ENCODE data around the gene JUNB. TPM values are rescaled to one million over a fixed set of nuclear protein-coding genes. Genes with fewer than 3 reads are reported as not detected.
A peak's percentile ranks its signal among the peaks of the same experiment; 100 is the strongest.
"Not testable (repeated sequence)": the region's sequence is repeated elsewhere in the genome, so short reads cannot be mapped to it uniquely, and the experiment has no call there.

JUNB gene
- polyA plus RNA-seq, 4 donors, result 20.1 to 50.8 (median 38.2) TPM

DNA sequence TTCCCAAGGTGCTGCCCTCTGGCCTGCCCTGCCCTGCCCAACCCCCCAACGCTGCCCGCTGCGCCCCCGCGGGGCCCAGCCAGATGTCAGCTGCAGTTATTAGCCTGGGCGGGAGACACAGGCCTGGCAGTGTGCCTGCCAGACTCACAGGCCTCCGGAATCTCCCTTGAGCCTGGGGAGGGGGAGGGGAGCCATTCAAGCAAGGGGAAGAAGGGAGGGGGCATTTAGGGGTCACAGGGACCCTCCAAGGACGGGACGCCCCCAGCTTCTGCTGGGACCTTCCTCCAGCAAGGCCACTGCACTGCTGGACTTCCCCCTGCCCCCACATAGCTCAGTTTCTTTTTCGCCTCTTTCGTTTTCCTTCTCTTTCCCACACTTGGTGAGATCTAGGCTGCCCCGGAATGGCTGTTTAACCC lies 2.6 kb upstream of the JUNB start:
- no peak for DNase-seq (ENCODE audit: low read depth in 4 of 4, low spot score in 3 of 4)

DNA sequence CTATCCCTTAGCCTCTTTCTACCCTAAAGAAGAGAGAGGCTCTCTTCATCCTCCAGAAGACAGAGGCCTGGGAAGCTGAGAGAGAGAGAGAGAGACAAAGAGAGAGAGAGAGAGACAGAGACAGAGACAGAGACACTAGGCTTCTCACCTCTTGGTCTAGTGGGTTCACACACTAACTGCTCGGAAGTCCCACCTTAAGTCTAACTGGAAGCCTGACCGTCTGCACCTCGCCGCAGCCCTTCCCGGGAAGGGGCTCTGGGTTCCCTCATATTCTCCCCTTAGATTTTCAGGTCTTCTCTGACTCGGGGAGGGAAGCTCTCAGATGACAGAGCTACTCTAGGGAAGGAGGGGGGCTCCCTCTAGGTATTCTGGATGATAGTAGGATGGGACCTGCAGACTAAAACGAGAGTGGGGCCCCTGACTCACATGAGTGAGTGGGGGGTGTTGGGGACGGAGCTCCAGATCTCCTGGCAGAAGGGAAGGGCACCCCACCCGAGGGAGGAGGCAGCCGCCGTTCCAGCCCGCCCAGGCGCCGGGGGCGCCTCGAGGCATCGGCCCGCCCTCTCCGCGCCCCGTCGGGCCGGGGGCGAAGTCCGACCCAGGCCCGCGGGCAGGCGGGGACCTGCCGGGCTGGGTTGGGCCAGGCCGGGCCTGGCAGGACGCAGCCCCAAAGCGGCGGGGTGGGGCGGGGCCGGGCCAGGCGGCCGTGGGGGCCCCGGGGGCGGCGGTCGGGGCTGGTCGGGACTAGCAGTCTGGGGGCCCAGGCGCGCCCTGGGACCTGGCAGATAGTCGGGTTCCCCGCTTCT lies 2.0 kb upstream of the JUNB start:
- DNase-seq (ENCODE audit: low read depth in 4 of 4, low spot score in 3 of 4), result no peak

DNA sequence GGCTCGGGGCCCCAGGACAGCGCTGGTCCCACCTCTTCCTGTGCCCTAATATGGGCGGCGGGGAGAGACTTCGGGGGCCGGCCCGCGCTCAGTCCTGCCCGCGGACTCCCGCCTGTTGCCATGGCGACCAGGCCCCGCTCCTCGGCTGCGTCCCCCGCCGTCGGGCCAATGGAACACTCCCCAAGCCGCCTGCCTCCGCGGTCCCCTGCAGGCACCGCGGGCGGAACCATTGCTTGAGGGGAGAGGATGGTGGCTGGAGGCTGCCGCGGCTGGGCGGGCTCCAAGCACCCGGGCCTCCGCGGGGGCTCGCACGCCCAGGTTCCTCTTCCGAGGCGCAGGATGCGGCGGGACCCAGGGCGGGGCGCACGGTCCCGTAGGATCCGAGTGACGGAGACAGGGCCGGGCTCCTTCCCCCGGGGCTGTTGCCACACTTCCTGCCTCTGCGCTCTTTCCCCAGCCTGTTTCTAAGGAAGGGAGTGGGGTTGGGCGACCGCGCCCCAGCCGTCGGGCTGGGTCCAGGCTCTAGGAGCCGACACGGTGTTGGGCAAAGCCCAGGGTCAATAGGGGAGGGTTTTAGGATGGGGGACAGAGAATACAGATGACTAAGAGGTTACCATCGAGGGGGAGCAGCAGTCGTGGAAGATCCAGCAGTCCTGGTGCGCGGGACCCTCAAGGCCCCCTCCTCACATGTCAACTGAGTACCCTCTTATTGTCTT lies 1.2 kb upstream of the JUNB start:
- peak in 1 of 4 donors; percentile 89 for DNase-seq (ENCODE audit: low read depth in 4 of 4, low spot score in 3 of 4)

DNA sequence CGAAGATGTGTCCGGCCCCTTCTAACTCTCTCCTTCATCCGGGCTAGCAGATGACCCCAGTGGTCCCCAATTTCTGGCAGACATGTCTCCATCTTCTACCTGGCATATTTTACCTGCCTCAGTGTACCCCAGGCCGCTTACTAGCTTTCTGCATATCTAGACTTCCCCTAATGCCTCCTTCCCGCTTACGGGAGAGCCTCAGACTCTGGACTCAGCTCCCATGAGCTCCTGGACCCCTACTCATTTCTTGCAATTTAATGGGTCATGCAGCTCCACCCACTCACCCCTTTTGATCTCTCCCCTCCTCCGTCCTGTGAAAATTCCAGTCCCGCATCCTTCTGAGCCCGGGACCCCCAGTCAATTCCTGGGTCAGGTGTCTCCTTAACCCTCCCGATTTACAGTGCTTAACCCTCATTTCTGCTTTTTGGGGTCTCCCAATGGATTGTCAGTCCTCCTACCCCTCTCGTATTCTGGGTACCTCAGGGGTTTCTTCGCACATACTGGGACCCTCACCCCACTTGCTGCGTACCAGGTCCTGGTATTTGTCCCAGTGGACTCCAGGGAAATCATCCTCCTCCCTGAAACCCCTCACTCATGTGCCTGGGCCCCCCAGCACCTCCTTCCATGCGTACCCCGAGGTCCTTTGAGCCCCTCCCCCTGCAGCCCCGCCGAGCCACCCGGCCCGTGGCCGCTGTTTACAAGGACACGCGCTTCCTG lies 500 bp upstream of the JUNB start:
- no peak for DNase-seq (ENCODE audit: low read depth in 4 of 4, low spot score in 3 of 4)

DNA sequence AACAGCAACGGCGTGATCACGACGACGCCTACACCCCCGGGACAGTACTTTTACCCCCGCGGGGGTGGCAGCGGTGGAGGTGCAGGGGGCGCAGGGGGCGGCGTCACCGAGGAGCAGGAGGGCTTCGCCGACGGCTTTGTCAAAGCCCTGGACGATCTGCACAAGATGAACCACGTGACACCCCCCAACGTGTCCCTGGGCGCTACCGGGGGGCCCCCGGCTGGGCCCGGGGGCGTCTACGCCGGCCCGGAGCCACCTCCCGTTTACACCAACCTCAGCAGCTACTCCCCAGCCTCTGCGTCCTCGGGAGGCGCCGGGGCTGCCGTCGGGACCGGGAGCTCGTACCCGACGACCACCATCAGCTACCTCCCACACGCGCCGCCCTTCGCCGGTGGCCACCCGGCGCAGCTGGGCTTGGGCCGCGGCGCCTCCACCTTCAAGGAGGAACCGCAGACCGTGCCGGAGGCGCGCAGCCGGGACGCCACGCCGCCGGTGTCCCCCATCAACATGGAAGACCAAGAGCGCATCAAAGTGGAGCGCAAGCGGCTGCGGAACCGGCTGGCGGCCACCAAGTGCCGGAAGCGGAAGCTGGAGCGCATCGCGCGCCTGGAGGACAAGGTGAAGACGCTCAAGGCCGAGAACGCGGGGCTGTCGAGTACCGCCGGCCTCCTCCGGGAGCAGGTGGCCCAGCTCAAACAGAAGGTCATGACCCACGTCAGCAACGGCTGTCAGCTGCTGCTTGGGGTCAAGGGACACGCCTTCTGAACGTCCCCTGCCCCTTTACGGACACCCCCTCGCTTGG lies 966 bp downstream of the JUNB start:
- DNase-seq (ENCODE audit: low read depth in 4 of 4, low spot score in 3 of 4), result no peak

DNA sequence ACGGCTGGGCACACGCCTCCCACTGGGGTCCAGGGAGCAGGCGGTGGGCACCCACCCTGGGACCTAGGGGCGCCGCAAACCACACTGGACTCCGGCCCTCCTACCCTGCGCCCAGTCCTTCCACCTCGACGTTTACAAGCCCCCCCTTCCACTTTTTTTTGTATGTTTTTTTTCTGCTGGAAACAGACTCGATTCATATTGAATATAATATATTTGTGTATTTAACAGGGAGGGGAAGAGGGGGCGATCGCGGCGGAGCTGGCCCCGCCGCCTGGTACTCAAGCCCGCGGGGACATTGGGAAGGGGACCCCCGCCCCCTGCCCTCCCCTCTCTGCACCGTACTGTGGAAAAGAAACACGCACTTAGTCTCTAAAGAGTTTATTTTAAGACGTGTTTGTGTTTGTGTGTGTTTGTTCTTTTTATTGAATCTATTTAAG lies 1.6 kb downstream of the JUNB start:
- DNase-seq (ENCODE audit: low read depth in 4 of 4, low spot score in 3 of 4), result no peak

DNA sequence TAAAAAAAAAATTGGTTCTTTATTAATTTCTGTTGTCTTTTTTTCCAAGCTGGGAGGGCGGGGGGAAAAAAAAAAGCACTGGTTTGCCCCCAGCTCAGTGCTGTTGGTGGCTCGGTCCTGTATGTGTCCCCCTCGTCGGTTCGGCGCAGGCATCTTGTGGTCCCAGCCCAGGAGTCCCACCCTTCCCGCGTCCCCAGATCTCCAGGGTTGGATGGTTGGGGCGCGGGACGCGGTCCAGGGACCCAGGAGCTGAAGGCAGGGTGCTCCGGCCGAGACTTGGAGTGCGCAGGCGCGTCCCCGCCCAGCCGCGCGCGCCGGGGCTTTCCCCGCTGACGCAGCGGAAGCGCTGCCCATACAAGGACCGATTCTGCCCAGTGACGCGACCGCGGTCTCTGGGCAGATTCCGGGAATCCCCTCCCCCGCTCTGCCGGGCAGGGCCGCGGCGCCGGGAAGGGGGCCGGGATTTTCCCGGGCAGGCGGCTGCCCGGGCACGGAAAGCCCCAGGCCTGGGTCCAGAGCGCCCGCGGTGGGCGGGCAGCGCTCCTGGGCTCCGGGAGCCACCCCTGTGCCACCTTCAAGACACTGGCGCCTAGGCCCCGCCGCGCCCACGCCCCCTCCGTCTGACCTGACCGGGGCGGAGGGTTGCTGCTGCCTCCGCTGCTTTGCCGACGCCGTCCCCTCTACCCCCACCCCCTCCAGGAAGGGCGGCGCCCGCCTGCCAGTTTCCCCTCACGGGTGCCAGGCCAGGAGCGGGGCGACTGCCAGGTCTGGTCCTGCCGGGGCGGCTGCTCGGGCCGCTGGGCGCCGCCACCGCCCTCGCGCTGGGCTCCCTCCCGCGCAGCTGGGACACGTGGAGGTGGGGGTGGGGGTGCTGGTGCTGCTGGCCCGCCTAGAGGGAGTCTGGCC lies 2.3 kb downstream of the JUNB start:
- DNase-seq (ENCODE audit: low read depth in 4 of 4, low spot score in 3 of 4), result peak in 2 of 4 donors; percentile 87 to 94

DNA sequence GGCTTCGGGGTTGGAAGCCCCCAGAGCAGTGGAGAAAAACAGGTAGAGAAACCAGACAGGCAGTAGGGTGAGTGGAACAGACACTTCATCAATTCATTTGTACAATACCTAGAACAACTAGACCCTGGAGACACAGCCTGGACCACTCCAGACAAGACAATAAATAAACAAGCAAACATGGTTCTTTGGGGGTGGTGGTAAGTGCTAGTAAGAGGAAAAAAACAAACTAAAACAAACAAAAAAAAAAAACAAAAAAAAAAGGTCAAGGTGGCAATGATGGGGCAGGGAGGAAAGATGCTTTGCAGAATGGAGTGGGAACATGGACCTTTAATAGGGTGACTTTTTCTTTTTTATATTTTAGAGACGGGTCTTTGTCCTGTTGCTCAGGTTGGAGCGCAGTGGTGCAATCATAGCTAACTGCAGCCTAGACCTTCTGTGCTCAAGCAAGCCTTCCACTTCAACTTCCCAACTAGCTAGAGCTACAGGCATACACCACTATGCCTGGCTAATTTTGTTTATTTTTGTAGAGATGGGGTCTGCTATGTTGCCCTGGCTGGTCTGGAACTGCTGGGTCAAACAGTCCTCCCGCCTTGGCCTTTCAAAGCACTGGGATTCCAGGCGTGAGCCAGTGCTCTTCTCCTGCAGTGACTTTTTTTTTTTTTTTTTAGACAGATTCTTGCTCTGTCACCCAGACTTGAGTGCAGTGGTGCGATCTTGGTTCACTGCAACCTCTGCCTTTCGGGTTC lies 3.1 kb downstream of the JUNB start:
- DNase-seq (ENCODE audit: low read depth in 4 of 4, low spot score in 3 of 4), result no peak

DNA sequence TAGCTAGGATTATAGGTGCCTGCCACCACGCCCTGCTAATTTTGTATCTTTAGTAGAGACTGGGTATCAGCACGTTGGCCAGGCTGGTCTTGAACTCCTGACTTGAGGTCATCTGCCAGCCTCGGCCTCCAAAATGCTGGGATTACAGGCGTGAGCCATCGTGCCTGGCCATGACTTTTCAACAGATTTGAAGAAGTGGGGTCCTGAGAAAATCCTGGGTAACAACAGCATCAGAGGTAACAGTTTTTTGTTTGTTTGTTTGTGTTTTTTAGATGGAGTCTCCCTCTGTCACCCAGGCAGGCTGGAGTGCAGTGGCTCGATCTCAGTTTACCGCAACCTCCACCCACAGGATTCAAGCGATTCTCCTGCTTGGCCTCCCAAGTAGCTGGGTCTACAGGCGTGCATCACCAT lies 3.7 kb downstream of the JUNB start:
- DNase-seq (ENCODE audit: low read depth in 4 of 4, low spot score in 3 of 4), result no peak

DNA sequence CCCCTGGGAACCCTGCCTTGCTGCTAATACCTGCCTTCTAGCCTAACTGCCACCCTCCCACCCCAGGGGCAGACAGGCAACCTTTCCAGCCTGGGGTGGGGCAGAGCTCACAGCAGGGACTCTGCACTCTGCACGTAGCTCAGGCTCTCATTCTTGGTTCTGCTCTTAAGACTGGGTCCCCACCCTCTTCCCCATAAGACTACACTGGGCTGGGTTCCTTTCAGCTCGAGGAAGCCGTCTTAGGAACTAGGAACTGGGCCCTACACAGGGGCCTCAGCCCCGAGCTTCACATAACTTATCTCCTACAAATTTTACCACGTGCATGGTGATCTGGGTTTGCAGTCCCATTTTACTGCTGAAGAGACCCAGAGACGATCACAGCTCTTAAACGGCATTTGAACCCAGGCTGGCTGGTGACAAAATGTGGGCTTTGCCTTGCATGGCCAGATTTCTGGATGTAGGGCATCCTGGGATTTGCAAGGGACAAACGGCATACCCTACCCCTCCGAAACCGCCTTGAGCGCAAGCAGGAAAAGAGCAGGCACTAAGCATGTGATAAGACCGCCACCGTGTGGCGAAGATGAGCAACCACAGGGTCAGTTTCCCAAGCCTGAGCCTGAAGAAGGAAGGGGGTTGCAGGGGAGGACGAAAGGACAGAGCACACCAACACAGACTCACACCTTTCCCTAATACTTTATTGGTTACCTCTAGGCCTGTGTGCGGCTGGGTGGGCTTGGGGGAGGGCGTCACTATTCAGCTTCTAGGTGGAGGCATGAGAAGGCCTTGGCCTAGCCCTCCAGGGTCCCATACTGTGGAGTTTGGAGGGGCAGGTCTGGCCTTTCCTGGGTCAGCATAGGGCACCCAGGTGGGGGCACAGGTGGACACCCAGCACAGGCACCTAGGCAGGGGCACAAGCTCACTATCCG lies 5.1 kb downstream of the JUNB start:
- DNase-seq (ENCODE audit: low read depth in 4 of 4, low spot score in 3 of 4), result no peak

DNA sequence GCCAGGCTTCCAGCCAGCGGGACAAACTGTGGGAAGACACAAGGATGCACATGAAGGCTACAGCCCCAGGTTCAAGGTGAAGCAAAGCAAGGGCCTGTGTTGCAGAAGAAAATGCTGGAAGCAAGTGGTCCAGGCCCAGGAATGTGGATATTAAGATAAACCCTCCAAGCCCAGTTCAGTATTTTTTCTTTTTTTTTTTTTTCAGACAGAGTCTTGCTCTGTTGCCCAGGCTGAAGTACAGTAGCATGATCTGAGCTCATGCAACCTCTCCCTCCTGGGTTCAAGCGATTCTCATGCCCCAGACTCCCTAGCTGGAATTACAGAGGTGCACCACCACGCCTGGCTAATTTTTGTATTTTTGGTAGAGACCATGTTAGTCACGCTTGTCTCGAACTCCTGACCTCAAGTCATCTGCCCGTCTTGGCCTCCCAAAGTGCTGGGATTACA lies 5.9 kb downstream of the JUNB start:
- DNase-seq (ENCODE audit: low read depth in 4 of 4, low spot score in 3 of 4), result no peak

DNA sequence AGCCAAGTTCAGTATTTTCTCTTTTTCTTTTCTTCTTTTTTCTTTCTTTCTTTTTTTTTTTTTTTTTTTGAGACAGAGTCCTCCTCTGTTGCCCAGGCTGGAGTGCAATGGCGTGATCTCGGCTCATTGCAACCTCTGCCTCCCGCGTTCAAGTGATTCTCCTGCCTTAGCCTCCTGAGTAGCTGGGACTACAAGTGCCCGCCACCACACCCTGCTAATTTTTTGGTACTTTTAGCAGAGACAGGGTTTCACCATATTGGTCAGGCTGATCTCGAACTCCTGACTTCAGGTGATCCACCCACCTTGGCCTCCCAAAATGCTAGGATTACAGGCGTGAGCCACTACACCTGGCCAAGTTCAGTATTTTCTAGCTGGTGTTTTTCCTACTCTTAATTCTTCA lies 6.3 kb downstream of the JUNB start:
- DNase-seq (ENCODE audit: low read depth in 4 of 4, low spot score in 3 of 4), result not testable (repeated sequence)

DNA sequence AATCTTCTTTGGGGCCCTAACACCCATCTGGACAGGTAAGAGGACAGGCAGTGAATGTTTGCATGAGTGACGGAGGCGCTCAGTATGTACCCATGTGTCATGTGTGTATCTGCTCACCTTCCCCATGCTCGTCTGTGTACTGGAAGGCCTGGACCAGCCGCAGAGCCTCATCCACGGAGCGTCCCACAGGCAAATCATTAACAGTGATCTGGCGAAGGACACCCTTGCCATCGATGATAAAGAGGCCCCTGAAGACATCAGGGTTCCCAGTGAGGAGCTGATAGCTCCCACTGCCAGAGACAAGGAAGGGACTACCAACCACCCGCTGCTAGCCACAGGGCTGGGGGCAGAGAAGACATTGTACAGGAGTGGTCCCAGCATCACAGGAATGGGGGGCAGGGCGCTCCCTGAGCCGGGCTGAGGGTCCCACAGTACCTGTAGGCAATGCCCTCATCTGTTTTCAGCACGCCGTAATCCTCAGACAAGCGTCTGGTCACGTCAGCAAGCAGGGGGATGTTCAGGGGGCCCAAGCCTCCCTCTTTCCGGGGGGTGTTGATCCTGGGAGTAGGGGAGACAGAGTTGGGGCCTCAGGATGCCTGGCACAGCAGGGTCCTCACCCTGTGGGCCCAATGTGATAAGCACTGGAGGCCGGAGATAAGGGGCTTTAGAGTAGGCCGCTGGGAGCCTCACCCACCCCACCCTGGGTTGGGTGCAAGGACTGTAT lies 8.6 kb downstream of the JUNB start:
- no peak for DNase-seq (ENCODE audit: low read depth in 4 of 4, low spot score in 3 of 4)

DNA sequence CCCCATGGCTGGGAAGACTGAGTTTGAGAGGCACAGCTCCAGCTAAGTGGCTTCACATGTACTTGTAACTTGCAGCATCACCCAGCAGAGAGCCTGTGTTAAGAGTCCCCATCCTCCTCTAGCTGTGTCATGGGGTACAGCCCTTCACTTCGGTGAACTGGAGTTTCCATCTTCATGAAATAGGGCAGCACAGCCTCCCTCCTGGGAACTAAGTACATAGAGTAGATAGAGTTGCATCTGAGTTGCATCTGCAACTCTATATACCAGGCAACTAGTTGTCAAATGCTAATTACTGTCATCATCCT lies 9.1 kb downstream of the JUNB start:
- no peak for DNase-seq (ENCODE audit: low read depth in 4 of 4, low spot score in 3 of 4)

DNA sequence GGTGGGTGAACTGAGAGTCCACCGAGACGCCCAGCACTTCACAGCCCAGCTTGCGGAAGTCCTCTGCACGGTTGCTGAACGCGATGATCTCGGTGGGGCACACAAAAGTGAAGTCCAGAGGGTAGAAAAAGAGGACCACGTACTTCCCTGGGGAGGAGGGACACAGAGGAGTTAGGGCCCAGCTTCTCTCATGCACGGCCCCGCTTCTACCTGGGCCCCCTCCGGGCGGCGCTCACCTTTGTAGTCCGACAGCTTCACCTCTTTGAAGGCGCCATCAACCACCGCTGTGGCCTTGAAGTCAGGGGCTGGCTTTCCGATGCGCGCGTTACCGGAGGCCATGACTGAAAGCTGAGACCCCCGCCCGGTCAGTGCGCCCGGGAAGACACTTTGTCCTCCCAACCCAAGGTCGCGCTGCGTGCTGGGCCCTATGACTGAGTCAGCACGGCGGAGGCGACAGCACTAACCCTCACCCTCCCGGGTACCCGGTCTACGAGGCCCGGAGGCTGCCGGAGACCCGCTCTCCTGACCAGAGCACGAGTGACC lies 9.7 kb downstream of the JUNB start:
- DNase-seq (ENCODE audit: low read depth in 4 of 4, low spot score in 3 of 4), result no peak

DNA sequence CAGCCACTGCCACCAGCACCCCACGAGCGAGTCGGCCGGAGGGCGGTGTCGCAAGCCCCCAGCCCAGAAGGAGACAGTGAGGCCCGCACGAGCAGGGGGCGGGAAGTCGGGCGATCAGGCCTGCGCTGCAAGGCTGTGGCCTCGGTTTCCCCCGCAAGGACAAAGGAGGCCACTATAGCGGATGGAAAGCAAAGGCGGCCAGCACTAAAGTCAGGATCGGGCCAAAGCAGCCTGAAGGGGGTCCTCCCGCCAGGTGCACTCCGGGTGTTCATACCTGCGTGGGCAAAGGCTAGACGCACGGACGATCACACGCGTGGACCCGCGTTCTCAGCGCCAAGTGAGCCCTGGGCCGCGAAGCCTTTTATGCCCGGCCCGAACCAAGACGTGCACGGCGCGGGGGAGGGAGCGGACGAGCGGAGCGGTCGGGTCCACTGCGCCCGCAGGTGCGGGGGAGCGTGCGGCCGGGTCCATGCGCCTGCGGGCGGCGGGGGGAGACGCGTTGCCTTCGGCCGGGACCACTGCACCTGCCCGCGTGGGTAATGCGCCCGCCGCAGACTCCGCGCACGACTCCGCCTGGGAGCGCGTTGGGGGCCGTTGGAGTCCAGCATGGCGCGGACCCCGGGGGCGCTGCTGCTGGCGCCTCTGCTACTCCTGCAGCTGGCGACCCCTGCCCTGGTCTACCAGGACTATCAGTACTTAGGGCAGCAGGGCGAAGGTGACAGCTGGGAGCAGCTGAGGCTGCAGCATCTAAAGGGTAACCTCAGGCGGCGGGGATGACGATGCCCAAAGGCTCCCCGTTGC lies 10.4 kb downstream of the JUNB start, which contains the start of the genes PRDX2 and THSD8:
Gene PRDX2 (minus strand): TSS at position 335 of the 801 bp plus-strand sequence. CDS start 539 bp downstream, outside the sequence.
Gene THSD8 (plus strand): TSS at position 604 of the 801 bp plus-strand sequence. CDS start 3 bp downstream, at position 607.
- DNase-seq (ENCODE audit: low read depth in 4 of 4, low spot score in 3 of 4), result no peak

All from right renal pelvis (tissue), 4 donors.